Liver (tissue), 9 donors: ENCODE measurements around the gene ADGRB2. TPM values are rescaled to one million over a fixed set of nuclear protein-coding genes. Genes with fewer than 3 reads are reported as not detected.

Experiments
- DNase-seq: peaks from one replicate; pipeline ENCODE4 v3.0.0-alpha.2; 2017; ENCODE audit warnings: low spot score
- H3K27ac ChIP-seq, 2 donors: one replicate each; pipeline ENCODE4 v1.7.0; 2013; ENCODE audit warnings: inconsistent platforms in 2 of 2, low read length in 2 of 2, control low read depth in 1 of 2, low read depth in 1 of 2, mild to moderate bottlenecking in 1 of 2
- H3K27me3 ChIP-seq, 4 donors: one replicate each; pipeline versions ENCODE4 v1.6.1 to v1.7.0; 2013; ENCODE audit warnings: low read length in 3 of 4, inconsistent platforms in 1 of 4, mild to moderate bottlenecking in 1 of 4, moderate library complexity in 1 of 4; ENCODE audit not compliant: control insufficient read depth in 4 of 4, insufficient read depth in 4 of 4
- H3K36me3 ChIP-seq, 4 donors: one replicate each; pipeline versions ENCODE4 v1.6.1 to v1.7.0; 2013; ENCODE audit warnings: low read length in 3 of 4, mild to moderate bottlenecking in 3 of 4, low read depth in 1 of 4, moderate library complexity in 1 of 4; ENCODE audit not compliant: control insufficient read depth in 4 of 4, insufficient read depth in 3 of 4
- H3K4me1 ChIP-seq, 4 donors: one replicate each; pipeline versions ENCODE4 v1.6.1 to v1.7.0; 2013; ENCODE audit warnings: low read length in 3 of 4, mild to moderate bottlenecking in 3 of 4, moderate library complexity in 1 of 4; ENCODE audit not compliant: control insufficient read depth in 4 of 4, insufficient read depth in 4 of 4
- H3K4me3 ChIP-seq, 3 donors: one replicate each; pipeline versions ENCODE4 v1.6.1 to v1.7.0; 2013; ENCODE audit warnings: low read length in 3 of 3, control low read depth in 1 of 3, low read depth in 1 of 3, mild to moderate bottlenecking in 1 of 3
- H3K9ac ChIP-seq, 2 donors: one replicate each; pipeline ENCODE4 v1.7.0; 2013; ENCODE audit warnings: low read length in 2 of 2, mild to moderate bottlenecking in 2 of 2, moderate library complexity in 2 of 2, control low read depth in 1 of 2, low read depth in 1 of 2
- H3K9me3 ChIP-seq, 4 donors: one replicate each; pipeline versions ENCODE4 v1.6.1 to v1.7.0; 2013; ENCODE audit warnings: low read length in 3 of 4; ENCODE audit not compliant: control insufficient read depth in 4 of 4
- EGR1 ChIP-seq, 2 donors: IDR thresholded peaks; 2 replicates each; pipeline ENCODE4 v1.6.1; 2016 to 2018; ENCODE audit warnings: antibody characterized with exemption in 2 of 2, low read depth in 2 of 2
- FOXA1 ChIP-seq: IDR thresholded peaks from 2 replicates; pipeline ENCODE4 v1.6.1; 2016; ENCODE audit warnings: antibody characterized with exemption
- FOXA2 ChIP-seq: IDR thresholded peaks from 2 replicates; pipeline ENCODE4 v1.6.1; 2016; ENCODE audit warnings: antibody characterized with exemption
- GABPA ChIP-seq, 2 donors: IDR thresholded peaks in 1 of 2; conservative IDR thresholded peaks in 1 of 2; 2 replicates each; pipeline ENCODE4 v1.6.1; 2016; ENCODE audit warnings: antibody characterized with exemption in 2 of 2, mild to moderate bottlenecking in 1 of 2, moderate library complexity in 1 of 2
- HNF4A ChIP-seq, 2 donors: conservative IDR thresholded peaks; 2 replicates each; pipeline ENCODE4 v1.6.1; 2016; ENCODE audit warnings: antibody characterized with exemption in 2 of 2, mild to moderate bottlenecking in 2 of 2
- JUND ChIP-seq, 2 donors: IDR thresholded peaks; 2 replicates each; pipeline ENCODE4 v1.6.1; 2016; ENCODE audit warnings: antibody characterized with exemption in 2 of 2
- MAX ChIP-seq: IDR thresholded peaks from 2 replicates; pipeline ENCODE4 v1.6.1; 2016; ENCODE audit warnings: antibody characterized with exemption
- NR2F2 ChIP-seq: IDR thresholded peaks from 2 replicates; pipeline ENCODE4 v1.6.1; 2016; ENCODE audit warnings: antibody characterized with exemption
- RAD21 ChIP-seq, 2 donors: IDR thresholded peaks; 2 replicates each; pipeline ENCODE4 v1.6.1; 2016; ENCODE audit warnings: antibody characterized with exemption in 2 of 2, mild to moderate bottlenecking in 2 of 2
- RXRA ChIP-seq, 2 donors: IDR thresholded peaks; 2 replicates each; pipeline ENCODE4 v1.6.1; 2017 to 2018; ENCODE audit warnings: antibody characterized with exemption in 2 of 2, mild to moderate bottlenecking in 1 of 2
- SP1 ChIP-seq: IDR thresholded peaks from 2 replicates; pipeline ENCODE4 v1.6.1; 2018; ENCODE audit warnings: antibody characterized with exemption, mild to moderate bottlenecking
- TAF1 ChIP-seq: conservative IDR thresholded peaks from 2 replicates; pipeline ENCODE4 v1.6.1; 2016; ENCODE audit warnings: antibody characterized with exemption, mild to moderate bottlenecking
- YY1 ChIP-seq: IDR thresholded peaks from 2 replicates; pipeline ENCODE4 v1.6.1; 2016; ENCODE audit warnings: antibody characterized with exemption, mild to moderate bottlenecking
- WGBS: extraction: QIAGEN DNeasy Blood & Tissue Kit; methylation state at CpG from one replicate; pipeline ENCODE4 v1.1.7; 2013; 5-methylcytosine and 5-hydroxymethylcytosine counted together
- polyA plus RNA-seq, 2 donors: library from polyadenylated mRNA; stranded (reverse) in 1 of 2; unstranded in 1 of 2; fragments of 200-250 nt in 1 of 2; fragments of >200 nt in 1 of 2; fragmentation: Nextera tagmentation in 1 of 2; extraction: Ambion mirVana in 1 of 2; gene quantifications; one replicate each; pipeline versions ENCODE4 v1.2.1 to v1.2.3, GENCODE V29; 2013 to 2015
- total RNA-seq, 2 donors: library from RNA; depleted of rRNA; stranded (reverse); fragments of >200 nt; gene quantifications; one replicate each; pipeline ENCODE4 v1.2.3, GENCODE V29; 2014
- TF ChIP-seq, protein P1 (sequence below): IDR thresholded peaks from 2 replicates; pipeline ENCODE4 v1.6.1; 2016; ENCODE audit warnings: antibody characterized with exemption, mild to moderate bottlenecking
- TF ChIP-seq, protein P2 (sequence below): IDR thresholded peaks from 2 replicates; pipeline ENCODE4 v1.6.1; 2016; ENCODE audit warnings: antibody characterized with exemption
- TF ChIP-seq, protein P3 (sequence below): IDR thresholded peaks from 2 replicates; pipeline ENCODE4 v1.6.1; 2016; ENCODE audit warnings: antibody characterized with exemption
- donor health status: healthy.
- donor health status: healthy.
- donor health status: healthy.
- donor health status: healthy.
- donor health status: healthy.

The ADGRB2 gene
- total and polyA plus RNA-seq, 4 donors = under 0.01 to 0.05 (median 0.05) TPM; not detected in 1

DNA sequence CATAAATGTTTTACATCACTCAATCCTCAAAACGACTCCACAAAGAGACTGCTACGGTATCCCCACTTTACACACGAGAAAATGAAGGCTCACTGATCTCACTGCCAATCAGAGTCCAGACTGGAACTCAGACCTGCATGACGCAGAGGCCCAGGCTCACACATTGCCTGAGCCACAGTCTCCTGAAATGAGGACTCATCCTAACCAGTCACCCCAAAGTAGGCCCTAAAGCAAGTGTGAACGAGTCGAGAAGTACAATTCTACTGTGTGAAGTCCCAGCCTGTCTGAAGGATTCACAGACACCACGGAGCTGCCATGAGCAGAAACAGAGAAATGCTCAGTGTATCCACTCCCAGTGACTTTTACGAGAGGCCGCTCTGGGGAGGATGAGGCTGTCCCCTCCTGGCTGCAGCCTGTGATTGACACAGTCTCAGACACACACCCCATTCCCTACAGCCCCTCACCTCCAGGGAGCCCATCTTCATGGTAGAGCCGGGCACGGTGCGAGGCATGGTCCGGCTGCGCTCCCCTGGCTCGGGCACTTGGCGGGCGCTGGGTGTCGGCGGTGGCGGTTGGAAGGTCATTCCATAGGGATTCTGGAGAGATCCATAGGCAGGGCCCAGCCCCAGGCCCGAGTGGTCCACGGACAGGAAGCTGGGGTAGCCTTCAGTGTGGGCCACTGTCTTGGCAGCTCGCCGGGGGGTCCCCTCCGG is 33.6 kb downstream of the ADGRB2 start:
- Histone ChIP-seq H3K36me3 (no peaks in the 10 kb centered on the region), H3K27me3 (no peaks in the 10 kb centered on the region), H3K4me1 (no peaks in the 10 kb centered on the region), H3K27ac (no peak overlapping the region), H3K9ac (no peak overlapping the region), H3K9me3 (no peaks in the 10 kb centered on the region), H3K4me3 (no peak overlapping the region)
- 91% methylated on average over 25 of the region's 25 CpGs for WGBS
- no peak for DNase-seq
- TF ChIP-seq SP1 = no peak
- no peak for TF ChIP-seq GABPA (IDR thresholded peaks at IDR 0.05 in 1 of 2, conservative IDR thresholded peaks at IDR 0.05 in 1 of 2)
- TF ChIP-seq, protein P1, sequence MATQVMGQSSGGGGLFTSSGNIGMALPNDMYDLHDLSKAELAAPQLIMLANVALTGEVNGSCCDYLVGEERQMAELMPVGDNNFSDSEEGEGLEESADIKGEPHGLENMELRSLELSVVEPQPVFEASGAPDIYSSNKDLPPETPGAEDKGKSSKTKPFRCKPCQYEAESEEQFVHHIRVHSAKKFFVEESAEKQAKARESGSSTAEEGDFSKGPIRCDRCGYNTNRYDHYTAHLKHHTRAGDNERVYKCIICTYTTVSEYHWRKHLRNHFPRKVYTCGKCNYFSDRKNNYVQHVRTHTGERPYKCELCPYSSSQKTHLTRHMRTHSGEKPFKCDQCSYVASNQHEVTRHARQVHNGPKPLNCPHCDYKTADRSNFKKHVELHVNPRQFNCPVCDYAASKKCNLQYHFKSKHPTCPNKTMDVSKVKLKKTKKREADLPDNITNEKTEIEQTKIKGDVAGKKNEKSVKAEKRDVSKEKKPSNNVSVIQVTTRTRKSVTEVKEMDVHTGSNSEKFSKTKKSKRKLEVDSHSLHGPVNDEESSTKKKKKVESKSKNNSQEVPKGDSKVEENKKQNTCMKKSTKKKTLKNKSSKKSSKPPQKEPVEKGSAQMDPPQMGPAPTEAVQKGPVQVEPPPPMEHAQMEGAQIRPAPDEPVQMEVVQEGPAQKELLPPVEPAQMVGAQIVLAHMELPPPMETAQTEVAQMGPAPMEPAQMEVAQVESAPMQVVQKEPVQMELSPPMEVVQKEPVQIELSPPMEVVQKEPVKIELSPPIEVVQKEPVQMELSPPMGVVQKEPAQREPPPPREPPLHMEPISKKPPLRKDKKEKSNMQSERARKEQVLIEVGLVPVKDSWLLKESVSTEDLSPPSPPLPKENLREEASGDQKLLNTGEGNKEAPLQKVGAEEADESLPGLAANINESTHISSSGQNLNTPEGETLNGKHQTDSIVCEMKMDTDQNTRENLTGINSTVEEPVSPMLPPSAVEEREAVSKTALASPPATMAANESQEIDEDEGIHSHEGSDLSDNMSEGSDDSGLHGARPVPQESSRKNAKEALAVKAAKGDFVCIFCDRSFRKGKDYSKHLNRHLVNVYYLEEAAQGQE = no peak
- no peak for TF ChIP-seq MAX
- TF ChIP-seq FOXA2 = no peak
- TF ChIP-seq NR2F2 = no peak
- TF ChIP-seq, protein P2, sequence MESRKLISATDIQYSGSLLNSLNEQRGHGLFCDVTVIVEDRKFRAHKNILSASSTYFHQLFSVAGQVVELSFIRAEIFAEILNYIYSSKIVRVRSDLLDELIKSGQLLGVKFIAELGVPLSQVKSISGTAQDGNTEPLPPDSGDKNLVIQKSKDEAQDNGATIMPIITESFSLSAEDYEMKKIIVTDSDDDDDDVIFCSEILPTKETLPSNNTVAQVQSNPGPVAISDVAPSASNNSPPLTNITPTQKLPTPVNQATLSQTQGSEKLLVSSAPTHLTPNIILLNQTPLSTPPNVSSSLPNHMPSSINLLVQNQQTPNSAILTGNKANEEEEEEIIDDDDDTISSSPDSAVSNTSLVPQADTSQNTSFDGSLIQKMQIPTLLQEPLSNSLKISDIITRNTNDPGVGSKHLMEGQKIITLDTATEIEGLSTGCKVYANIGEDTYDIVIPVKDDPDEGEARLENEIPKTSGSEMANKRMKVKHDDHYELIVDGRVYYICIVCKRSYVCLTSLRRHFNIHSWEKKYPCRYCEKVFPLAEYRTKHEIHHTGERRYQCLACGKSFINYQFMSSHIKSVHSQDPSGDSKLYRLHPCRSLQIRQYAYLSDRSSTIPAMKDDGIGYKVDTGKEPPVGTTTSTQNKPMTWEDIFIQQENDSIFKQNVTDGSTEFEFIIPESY = no peak
- TF ChIP-seq TAF1 = no peak
- TF ChIP-seq, protein P3, sequence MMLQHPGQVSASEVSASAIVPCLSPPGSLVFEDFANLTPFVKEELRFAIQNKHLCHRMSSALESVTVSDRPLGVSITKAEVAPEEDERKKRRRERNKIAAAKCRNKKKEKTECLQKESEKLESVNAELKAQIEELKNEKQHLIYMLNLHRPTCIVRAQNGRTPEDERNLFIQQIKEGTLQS = no peak
- TF ChIP-seq JUND (IDR thresholded peaks at IDR 0.05) = no peak
- TF ChIP-seq RXRA (IDR thresholded peaks at IDR 0.05) = no peak
- no peak for TF ChIP-seq RAD21 (IDR thresholded peaks at IDR 0.05)
- no peak for TF ChIP-seq YY1
- TF ChIP-seq HNF4A (conservative IDR thresholded peaks at IDR 0.05) = no peak

GRCh38 chr1:31727849-31728248 is 36.3 kb downstream of the ADGRB2 start:
- H3K36me3 ChIP-seq = no peaks in the 10 kb centered on the region
- H3K27me3 ChIP-seq = no peaks in the 10 kb centered on the region
- H3K27ac ChIP-seq = no peak overlapping the region
- 85% methylated on average over 19 of the region's 19 CpGs for WGBS
- no peak overlapping the region for H3K4me3 ChIP-seq
- H3K4me1 ChIP-seq = no peaks in the 10 kb centered on the region
- no peak overlapping the region for H3K9ac ChIP-seq
- H3K9me3 ChIP-seq = no peaks in the 10 kb centered on the region
- no peak for TF ChIP-seq SP1
- TF ChIP-seq YY1 = no peak
- no peak for TF ChIP-seq RXRA (IDR thresholded peaks at IDR 0.05)
- no peak for TF ChIP-seq MAX
- no peak for TF ChIP-seq HNF4A (conservative IDR thresholded peaks at IDR 0.05)
- no peak for TF ChIP-seq FOXA2
- TF ChIP-seq EGR1 (IDR thresholded peaks at IDR 0.05; ENCODE audit: low read depth in 2 of 2) = no peak
- TF ChIP-seq TAF1 = no peak
- TF ChIP-seq NR2F2 = no peak
- TF ChIP-seq, protein P3 = no peak
- TF ChIP-seq, protein P1 = no peak
- no peak for TF ChIP-seq FOXA1
- TF ChIP-seq JUND (IDR thresholded peaks at IDR 0.05) = no peak
- no peak for TF ChIP-seq GABPA (IDR thresholded peaks at IDR 0.05 in 1 of 2, conservative IDR thresholded peaks at IDR 0.05 in 1 of 2)
- TF ChIP-seq RAD21 (IDR thresholded peaks at IDR 0.05) = no peak
- no peak for DNase-seq
